Forelimb muscle (tissue), 1 donor: ENCODE measurements around the gene LBHD2. TPM values are rescaled to one million over a fixed set of nuclear protein-coding genes. Genes with fewer than 3 reads are reported as not detected.

Experiments used
- DNase-seq: peaks from one replicate; pipeline ENCODE4 v3.0.0-alpha.2; 2013; ENCODE audit warnings: low read depth
- polyA plus RNA-seq: library from polyadenylated mRNA; unstranded; fragments of 120-200 nt; gene quantifications from one replicate; pipeline ENCODE4 v1.2.1, GENCODE V29; 2013; ENCODE audit not compliant: insufficient read length

The LBHD2 gene
- polyA plus RNA-seq, 1 donor: not detected

DNA sequence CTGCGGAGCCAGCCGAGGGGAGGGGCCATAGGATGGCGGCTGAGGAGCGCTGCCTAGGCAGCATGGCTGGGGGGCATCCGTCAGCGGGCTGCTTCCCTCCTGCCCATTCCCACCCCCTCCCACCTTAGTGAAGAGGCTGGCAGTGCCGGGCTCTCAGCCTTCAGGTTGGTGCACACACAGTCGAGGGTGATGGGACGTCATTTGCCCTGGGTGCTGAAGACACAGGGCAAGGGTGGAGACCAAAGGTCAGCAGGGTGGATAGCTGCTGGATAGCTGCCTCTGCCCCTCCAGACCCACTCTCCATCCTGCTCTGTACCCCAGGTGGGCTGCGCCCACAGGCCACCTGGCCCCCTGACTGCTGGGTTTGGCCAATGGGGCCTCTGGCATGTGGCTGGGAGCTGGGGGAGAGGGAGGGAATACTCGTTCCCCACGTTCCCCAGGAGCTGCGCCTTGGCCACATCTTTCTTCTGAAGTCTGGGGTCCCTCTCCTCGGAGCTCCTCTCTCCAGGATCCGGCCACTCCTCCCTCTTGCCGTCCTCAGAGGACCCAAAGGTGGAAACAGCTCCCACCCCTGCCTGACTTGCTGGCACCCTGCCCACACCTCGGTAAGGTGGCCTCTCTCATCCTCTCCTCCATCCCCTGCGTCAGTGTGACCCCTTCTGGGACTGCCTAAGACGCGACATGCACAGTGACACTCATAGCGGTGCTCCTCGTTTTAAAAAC lies 15.5 kb upstream of the LBHD2 start:
- no peak for DNase-seq

DNA sequence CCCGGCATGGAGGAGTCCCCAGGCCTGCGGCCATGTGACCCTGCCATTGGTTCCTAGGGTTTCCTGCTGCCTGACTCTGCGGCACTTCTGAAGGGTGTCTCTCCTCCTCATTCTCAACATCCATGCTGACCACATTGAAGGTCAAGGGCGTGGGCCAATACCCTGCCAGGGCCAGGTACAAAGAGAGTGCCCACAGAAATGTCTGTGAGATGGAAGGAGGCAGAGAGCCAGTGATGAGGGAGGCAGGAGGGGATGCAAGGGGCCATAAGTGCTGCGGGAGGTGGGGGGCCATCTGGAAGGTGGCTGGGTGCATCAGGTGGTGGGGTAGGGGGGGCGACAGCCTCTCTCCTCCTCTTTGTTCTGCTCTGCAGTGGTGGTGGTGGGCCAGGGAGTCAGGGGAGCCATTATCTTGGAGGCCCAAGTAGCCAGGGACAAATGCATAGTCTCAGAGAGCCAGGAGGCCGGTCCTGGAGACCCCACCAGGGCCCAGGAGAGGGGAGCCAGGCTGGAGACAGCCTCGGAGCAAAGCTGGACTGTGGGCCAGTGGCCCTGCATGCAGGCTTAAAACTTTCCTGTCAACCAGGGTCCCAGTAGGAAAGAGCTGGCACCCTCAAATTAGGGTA lies 13.6 kb upstream of the LBHD2 start:
- DNase-seq: no peak

DNA sequence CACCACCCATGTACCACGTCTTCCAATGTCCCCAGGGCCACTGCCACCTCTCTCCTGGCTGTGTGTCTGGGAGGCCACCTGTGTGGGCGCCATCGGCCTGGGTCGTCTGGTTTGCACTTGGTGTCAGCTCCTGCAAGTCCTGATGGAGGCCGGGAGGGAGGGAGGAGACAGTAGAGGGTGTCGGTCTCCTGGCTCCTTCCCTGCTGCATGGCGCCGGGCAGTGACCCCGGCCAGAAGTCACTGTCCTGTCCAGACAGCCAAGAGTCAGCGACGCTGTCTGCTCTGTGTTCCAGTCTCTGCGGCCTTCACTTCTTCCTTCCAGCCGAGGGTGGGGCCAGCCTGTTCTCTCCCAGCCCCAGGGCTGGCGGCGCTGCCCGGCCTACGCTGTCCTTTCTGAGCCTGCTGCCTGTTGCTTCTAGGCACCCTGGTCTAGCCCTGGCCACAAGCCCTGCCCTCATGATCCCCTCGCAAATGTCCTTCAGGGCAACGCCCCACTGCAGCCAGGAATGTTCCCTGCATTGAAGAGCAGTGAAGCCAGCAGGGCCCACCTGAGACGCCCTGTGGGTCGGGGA lies 13.0 kb upstream of the LBHD2 start:
- no peak for DNase-seq

DNA sequence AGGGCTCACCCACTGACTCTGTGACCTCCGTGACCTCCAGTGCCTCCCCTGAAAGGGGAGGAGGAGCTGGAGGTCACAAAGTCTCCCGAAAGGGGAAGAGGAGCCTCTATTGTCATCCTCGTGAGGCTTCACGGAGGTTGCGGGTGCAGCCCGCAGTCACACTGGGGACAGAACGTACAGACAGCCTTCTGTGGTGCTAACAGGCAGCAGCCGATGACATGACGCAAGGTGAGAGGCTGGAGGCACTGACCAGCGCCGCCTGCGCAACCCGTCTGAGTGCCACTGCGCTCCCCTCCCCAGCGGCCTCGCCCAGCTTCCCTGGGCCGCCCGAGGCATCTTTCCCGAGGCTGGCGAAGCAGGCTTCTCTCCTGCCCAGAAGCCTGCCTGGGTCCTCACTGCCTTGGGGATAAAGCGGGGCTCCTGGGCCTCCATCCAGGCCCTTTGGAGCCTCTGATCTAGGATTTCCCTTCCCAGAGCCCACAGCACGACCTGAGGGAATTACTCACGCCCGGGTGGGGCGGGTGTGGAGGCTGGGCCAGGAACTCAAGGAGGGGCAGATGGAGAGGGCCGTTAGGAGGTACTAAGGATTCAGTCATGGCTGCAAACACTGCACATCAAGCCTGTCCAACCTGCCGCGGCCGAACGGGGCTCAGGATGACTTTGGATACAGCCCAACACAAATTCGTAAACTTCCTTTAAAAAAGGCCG lies 12.3 kb upstream of the LBHD2 start:
- DNase-seq: no peak

DNA sequence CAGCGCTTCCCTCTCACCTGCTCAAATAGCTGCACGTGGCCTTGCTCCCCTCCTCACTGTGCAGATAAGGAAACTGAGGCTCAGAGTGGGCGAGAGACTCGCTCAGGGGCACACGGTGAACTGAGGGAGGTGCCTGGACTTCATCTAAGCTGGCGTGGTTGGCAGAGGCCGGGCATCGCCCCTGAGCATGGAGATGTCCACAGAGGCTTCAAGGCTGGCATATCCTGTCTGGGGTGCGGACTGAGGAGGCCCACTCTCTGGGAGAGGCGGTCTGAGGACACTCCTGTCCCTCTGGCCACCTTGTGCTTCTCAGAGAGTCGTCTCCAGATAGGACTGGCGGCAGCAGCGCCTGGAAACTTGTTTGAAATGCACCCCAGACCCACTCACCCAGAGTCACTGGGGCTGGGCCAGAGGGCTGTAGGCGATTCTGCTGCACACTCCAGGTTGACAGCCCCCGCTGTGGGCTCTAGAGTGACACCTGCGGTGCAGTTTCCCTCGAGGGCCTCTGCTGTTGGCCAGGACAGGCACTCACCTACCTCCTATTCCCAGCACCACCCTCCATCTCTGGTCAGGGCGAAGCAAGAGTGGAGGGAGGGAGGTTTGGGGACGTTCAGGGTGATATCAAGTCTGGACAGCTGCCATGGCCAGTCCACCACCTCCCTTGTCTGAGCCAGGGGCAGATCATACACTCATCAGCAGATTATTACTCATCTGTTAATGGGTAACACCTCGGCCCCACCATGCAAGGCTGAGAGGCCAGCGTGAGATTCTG lies 11.2 kb upstream of the LBHD2 start:
- DNase-seq: no peak

DNA sequence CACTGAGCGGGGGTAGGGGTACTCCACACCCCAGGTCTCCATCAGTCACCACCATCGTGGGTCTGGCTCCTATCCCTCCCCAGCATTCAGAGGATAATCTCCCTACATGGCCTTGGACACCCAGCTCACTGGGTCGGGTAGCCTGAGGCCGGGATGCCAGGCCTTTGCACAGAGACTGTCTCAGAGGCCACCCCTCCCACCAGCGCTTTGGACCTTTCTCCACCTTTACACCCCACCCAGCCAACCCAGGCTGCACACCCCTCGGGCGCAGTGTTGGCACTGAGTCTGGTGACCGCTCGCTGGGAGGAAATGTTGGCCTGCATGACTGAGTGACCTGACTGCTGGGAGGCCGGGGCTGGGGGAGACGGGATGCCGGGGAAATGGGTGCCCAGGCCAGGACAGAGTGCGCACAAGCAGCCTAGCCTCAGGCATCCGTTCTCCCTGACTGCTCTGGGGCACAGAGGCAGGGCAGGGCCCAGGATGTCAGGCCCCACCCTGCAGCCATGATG lies 10.6 kb upstream of the LBHD2 start:
- DNase-seq: no peak

DNA sequence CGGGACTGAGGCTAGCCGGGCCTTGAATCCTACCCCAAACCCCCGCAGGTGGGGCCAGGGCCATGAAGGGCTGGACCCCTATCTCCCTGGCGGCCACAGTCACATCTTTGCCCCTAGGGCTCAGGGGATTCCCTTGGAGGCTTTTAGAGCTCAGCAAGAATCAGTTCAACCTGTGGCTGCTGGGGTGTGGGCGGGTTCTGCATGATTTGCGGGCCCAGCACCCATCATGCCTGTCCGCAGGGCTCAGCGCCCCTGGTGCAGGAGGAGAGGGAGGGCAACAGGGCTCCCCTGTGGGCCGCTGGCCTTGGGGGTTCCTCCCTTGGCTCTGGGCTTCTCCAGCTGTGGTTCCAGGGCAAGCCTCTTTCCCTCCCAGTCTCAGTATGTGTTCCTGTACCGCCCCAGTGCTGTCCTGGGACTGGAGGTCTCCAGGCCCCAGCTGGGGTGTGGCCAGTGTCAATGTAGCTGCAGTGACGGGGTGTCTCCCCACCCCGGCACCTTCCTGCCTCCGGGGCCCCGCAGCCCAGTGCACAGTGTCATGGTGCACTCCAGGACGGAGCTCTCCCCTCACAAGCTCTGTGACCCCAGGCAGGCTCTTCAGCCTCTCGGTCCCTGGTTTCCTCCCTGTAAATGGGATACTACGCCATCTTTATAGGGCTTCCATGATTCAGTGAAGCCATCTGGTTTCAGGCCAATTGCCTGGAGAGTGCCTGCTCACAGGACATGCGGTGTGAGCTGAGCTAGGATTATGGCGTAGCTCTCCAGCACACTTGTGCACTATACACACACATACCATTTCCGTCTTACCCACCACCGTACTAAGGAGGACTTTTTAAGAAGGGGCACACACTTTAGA lies 9.9 kb upstream of the LBHD2 start:
- DNase-seq: no peak

DNA sequence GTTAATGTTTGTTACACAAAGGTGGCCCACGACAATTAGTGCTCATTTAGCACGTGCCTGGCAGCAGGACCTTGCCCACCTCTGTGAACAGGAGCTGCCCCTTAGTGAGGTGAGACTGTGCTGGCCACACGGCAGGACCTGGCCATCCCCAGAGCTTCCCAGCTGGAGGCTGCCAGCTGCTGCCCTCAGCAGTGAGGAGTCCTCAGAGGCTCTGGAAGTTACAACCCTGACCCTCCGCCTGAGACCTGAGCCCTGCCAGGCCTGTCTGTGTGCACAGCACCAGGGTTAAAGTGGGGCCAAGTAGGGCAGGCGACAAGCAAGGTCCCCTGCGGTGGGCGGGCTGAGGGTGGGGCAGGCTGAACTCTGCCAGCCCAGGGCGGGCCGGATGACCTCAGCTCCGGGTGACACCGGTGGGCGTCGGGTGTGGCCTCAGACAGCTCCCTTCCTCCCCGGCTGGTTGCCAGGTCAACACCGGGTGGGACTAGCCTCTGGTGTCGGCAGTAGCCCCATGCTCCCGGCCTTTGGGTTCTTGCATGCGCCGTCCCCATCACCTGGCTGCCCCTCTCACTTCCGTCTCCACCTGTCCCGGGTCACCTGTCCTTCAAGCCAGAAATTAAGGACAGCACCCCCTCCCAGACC lies 9.2 kb upstream of the LBHD2 start:
- no peak for DNase-seq

DNA sequence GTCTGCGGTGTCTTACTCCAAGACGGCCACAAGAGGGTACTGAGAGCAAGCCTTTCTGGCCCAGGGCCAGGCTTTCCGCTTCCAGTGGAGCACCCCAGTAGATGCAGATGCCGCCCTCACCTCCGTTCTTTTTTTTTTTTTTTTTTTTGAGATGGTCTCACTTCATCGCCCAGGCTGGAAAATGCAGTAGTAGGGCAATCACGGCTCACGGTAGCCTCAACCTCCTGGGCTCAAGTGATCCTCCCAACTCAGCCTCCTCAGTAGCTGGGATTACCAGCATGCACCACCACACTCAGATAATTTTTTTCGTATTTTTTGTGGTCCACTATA lies 5.6 kb upstream of the LBHD2 start:
- DNase-seq: peak; percentile 46

DNA sequence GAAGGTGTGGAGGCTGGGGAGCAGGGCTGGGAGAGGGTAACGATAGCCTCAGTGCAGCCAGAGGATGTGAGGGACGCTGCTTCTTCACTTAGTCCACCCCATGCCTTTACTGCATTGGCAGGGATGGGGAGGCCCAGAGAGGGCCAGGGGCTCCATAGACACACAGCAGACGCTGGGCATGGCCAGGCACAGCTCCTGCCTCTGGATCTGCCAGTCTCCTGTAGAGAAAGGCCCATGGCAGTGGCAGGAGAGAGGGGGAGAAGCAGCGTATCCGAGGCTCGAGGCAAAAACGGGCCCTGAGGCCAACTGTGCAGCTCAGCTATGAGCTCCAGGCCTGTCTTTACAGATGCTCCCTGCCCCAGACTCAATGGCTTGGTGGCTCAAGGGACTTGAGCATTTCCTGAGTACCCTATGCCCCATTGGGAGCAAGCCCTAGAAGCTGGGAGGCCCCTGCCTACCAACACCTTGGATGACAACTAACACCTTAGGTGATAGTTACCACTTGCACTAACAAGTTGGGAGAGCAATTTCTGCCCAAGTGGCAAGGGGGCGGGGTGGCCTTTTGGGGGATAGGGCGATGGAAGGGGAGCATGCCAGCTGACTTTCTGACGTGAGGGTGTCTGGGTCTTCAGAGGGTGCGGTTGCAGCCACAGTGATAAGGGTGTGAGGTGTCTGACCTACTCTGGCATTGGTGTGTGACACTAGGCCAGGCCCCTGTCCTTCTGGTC lies 5.0 kb upstream of the LBHD2 start:
- no peak for DNase-seq

DNA sequence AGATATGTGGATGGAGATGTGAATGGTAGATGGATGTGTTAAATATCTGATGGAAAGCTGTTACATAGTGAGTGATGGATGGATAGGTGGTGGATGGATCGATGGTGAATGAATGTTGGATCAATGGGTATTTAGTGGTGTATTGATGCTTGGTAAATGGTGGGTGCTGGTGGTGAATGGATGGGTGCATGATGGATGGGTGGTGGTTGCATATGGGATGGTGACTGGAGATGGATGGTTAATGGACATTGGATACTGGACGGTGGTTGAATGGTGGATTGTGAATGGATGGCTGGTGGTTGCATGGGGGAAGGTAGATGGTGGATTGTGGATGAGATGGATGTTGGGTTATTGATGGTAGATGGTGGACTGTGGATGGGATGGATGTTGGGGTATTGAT lies 2.1 kb upstream of the LBHD2 start:
- no peak for DNase-seq

DNA sequence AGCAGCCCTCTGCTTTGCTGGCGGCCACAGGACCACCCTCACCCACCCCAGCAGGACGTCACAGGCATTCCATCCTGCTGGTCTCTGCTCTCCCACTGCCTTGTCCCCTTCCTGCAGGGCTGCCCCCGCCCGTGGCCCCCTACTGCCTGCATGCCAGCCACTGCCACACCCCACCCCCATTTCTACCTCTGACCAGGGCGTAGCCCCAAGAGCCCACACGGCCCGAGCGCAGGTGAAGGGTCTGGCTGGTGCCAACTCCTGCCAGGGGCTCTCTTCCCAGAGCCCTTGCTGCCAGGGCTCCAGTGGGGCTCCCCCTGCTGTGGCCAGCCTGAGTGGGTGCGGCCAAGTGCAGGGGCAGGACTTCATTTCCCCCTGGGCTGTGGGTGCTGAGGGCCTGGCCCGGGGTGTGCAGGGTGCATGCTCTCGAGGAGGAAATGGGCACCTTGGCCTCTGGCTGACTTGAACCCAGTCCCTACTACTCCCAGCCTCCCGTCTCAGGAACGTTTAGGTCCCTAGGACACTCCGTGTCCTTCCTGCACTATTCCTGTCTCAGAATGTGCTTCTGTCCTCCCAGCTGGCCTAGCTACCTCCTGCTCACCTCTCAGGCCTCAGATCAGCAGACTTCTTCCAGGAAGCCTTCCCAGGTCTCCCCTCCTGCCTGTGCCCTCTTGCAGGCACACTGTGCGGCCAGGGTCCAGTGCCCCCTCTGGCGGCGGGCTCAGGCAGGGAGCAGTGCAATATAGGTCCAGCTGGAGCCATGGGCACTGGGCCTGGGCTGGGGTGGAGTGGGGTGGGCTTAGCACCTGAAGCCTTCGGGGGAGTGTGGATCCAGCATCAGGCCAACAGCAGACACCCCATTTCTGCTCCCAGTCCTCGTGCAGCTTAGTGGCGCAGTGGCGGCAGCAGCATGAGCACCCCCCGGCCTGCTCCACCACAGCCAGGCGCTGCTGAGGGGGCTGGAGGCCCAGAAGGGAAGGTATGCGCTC lies 1.4 kb downstream of the LBHD2 start:
- DNase-seq: no peak

DNA sequence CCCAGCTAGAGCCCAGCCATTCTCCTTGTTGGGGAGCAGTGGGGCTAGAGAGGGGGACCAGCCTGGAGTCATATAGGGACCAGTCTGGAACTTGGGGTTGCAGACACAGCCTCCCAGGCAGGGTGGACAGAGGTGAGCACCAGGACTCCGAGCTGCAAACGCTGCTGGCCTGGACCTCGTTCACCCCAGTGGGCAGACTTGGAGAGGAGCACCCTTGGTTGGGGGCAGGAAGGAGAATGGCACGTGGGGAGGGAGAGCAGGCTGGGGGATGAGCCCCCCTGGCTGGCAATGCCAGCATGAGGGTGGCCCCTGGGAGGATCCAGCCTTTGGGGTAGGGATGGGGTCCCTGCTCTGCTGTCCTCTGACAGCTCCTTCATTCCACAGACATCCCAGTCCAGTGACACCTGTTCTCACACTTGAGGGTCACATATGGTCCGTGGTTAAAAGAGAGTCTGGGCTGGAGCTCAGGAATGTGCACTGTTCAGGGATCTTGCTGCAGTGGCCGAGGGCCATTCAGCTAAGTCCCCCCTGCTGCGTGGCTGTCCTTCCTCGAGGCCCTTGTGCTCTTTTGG lies 2.8 kb downstream of the LBHD2 start:
- DNase-seq: no peak

DNA sequence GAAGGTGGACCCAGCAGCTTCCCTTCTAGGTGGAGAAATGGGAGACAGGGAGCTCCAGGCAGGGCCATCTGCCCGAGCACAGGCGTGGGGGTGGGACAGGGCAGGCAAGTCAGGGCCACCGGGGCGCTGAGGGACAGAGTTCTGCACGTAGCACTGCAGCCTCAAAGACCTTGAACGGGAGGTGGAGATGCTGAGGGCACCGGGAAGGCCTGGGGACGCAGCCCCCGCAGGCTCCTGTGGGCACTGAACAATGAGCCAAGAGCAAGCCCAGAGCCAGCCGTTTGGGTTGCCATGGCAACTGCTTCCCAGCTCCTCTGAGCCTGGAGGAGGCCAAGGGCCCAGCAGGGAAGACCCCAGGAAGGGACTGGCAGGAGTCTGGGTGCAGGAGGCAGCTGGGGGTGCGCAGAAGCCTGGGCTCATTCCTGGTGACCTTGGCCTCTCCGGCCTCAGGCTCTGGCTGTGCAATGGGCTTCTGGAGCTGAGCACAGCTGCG lies 3.4 kb downstream of the LBHD2 start:
- no peak for DNase-seq

DNA sequence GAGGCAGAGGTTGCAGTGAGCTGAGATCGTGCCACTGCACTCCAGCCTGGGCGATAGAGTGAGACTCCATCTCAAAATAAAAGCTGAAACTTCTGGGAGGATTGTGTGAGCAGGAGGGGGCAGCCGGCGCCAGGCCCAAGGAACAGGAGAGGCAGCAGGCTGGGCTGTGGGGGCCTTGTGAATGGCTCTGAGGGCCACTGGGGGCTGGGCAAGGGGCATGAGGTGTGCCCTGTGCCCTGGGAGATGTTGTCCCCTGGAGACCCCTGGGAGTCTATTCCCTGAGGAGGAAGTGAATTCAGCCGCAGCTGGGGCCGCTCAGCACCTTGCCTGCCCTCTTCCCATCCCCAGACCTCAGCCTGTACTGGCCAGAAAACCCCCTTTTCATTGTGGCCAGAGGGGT lies 4.9 kb downstream of the LBHD2 start:
- no peak for DNase-seq

DNA sequence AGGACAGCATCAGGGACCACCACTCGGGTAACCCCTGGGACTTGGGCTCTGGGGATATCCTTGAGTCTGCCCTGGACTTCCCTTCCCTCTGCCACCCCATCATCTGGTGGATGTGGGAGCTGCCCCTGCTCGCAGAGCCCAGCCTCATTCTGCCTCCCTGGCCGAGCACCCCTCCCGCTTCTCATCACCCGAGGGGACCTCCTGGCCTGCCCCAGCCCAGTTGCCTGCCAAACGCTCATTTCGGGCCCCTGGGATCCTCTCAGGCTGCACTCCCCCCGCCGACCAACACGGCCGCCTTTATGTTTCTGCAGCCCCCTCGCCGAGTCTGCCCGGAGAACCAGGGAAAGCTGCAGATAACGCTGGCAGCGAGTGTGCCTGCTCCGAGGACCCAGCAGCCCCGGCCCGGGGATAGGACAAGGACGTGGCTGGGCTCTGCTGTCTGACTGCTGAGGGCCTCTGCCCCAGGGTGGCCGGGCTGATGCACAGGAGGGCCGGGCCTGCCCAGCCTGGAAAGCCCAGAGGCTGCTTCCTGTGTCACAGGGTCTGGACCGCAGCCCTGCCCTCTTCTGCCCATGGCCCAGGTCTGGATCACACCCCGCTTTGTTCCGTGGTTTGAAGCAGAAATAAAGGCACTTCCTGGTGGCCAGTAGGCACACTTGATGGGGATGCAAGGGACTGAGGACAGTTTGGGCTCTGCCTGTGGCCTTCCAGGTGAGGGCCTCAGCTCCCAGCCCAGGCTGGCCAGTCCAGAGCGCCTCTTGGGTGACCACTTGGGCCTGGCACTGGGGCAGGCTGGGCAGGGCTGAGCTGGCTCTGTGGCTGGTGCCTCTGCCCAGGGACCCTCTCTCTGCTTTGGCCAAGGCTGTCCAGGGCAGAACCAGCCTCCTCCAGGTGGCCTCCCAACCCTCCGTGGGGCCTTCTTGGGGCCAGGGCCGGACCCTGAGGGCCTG lies 5.7 kb downstream of the LBHD2 start:
- no peak for DNase-seq
